HEK293T (cell line): ENCODE measurements around the gene PCDH9.
A peak's percentile ranks its signal among the peaks of the same experiment; 100 is the strongest.

Experiments used
- CTCF ChIA-PET: fragments of 350-600 bp; formaldehyde crosslinking; extraction: SDS; loops from one replicate; lab custom pipeline; 2021; ENCODE audit warnings: antibody characterized with exemption, inconsistent platforms; lab: Yijun Ruan, JAX
- POLR2A ChIA-PET: fragments of 350-600 bp; formaldehyde crosslinking; extraction: SDS; loops from one replicate; lab custom pipeline; 2020; ENCODE audit warnings: antibody characterized with exemption, inconsistent platforms; lab: Yijun Ruan, JAX
- DNase-seq: peaks from one replicate; pipeline ENCODE4 v3.0.0; 2012; ENCODE audit warnings: mixed read lengths; ENCODE audit errors: extremely low spot score
- ARNT ChIP-seq: fragments of 450-650 bp; IDR thresholded peaks from 2 replicates; pipeline ENCODE4 v1.6.1; 2017; ENCODE audit warnings: mild to moderate bottlenecking
- BHLHE40 ChIP-seq: fragments of 450-650 bp; IDR thresholded peaks from 2 replicates; pipeline ENCODE4 v1.6.1; 2016; ENCODE audit warnings: mild to moderate bottlenecking, moderate library complexity, borderline replicate concordance
- CTBP1 ChIP-seq: fragments of 450-650 bp; IDR thresholded peaks from 2 replicates; pipeline ENCODE4 v1.6.1; 2016; ENCODE audit warnings: borderline replicate concordance
- ELF4 ChIP-seq: fragments of 450-650 bp; IDR thresholded peaks from 2 replicates; pipeline ENCODE4 v1.6.1; 2017; ENCODE audit warnings: antibody characterized with exemption
- FOXA1 ChIP-seq: fragments of 450-650 bp; IDR thresholded peaks from 2 replicates; pipeline ENCODE4 v1.6.1; 2016; ENCODE audit warnings: mild to moderate bottlenecking
- FOXK2 ChIP-seq: fragments of 450-650 bp; IDR thresholded peaks from 2 replicates; pipeline ENCODE4 v1.6.1; 2016; ENCODE audit warnings: mild to moderate bottlenecking
- FOXM1 ChIP-seq: fragments of 450-650 bp; IDR thresholded peaks from 2 replicates; pipeline ENCODE4 v1.6.1; 2017; ENCODE audit warnings: mild to moderate bottlenecking, borderline replicate concordance
- HDGF ChIP-seq: fragments of 450-650 bp; IDR thresholded peaks from 2 replicates; pipeline ENCODE4 v1.6.1; 2017; ENCODE audit warnings: antibody characterized with exemption, borderline replicate concordance
- L3MBTL2 ChIP-seq: fragments of 450-650 bp; conservative IDR thresholded peaks from 2 replicates; pipeline ENCODE4 v1.6.1; 2016; ENCODE audit warnings: mild to moderate bottlenecking
- LEF1 ChIP-seq: fragments of 450-650 bp; IDR thresholded peaks from 2 replicates; pipeline ENCODE4 v1.6.1; 2017; ENCODE audit warnings: mild to moderate bottlenecking, borderline replicate concordance
- NFRKB ChIP-seq: fragments of 450-650 bp; IDR thresholded peaks from 2 replicates; pipeline ENCODE4 v1.6.1; 2016; ENCODE audit warnings: mild to moderate bottlenecking, moderate library complexity
- PKNOX1 ChIP-seq: fragments of 450-650 bp; IDR thresholded peaks from 2 replicates; pipeline ENCODE4 v1.6.1; 2016
- SP1 ChIP-seq: fragments of 450-650 bp; IDR thresholded peaks from 2 replicates; pipeline ENCODE4 v1.6.1; 2017
- SUZ12 ChIP-seq: fragments of 450-650 bp; IDR thresholded peaks from 2 replicates; pipeline ENCODE4 v1.6.1; 2016; ENCODE audit warnings: mild to moderate bottlenecking
- TARDBP ChIP-seq: fragments of 450-650 bp; IDR thresholded peaks from 2 replicates; pipeline ENCODE4 v1.6.1; 2016
- ZNF384 ChIP-seq: fragments of 450-650 bp; IDR thresholded peaks from 2 replicates; pipeline ENCODE4 v1.6.1; 2016

PCDH9 gene

GRCh38 chr13:67123165-67123564 lies 107.0 kb downstream of the PCDH9 start:
- TF ChIP-seq TARDBP = no peak
- TF ChIP-seq NFRKB = no peak
- no peak for TF ChIP-seq FOXM1
- no peak for TF ChIP-seq L3MBTL2
- no peak for TF ChIP-seq ELF4
- TF ChIP-seq SUZ12 = no peak
- TF ChIP-seq LEF1 = no peak
- DNase-seq = no peak
- ChIA-PET POLR2A (no interaction called here), CTCF (no interaction called here)

- no peak for DNase-seq
- ChIA-PET POLR2A (no interaction called here), CTCF (no interaction called here)
- TF ChIP-seq LEF1 = no peak
- TF ChIP-seq L3MBTL2 = no peak
- no peak for TF ChIP-seq FOXA1
- TF ChIP-seq CTBP1 = no peak
These were observed 107.9 kb downstream of the PCDH9 start for GRCh38 chr13:67122251-67122650.

GRCh38 chr13:67120872-67121531 lies 109.1 kb downstream of the PCDH9 start:
- CTCF ChIA-PET = interaction anchor here (0.7 to 1.3 kb wide), 3 partner anchors 16 to 111 kb away, joined by 3 to 4 read pairs (median 4); no protein-coding TSS in a partner anchor
- POLR2A ChIA-PET = interaction anchor here (1.0 kb wide), 1 partner anchor 97 kb away, joined by 3 read pairs; no protein-coding TSS in a partner anchor
- TF ChIP-seq CTBP1 (no peak), ELF4 (0 out of 2 replicates have a peak, but pooled peaks have one; percentile 13)
- no peak for DNase-seq

- POLR2A ChIA-PET = interaction anchor here (0.6 kb wide), 1 partner anchor 35 kb away, joined by 3 read pairs; no protein-coding TSS in a partner anchor
- peak; percentile 65 for TF ChIP-seq PKNOX1
- TF ChIP-seq BHLHE40 = no peak
- no peak for DNase-seq
- CTCF ChIA-PET = no interaction called here
These were observed 110.6 kb downstream of the PCDH9 start for GRCh38 chr13:67119481-67119894.

- ChIA-PET POLR2A (interaction anchor here (0.9 kb wide), 1 partner anchor 191 kb away, joined by 3 read pairs; no protein-coding TSS in a partner anchor), CTCF (no interaction called here)
- no peak for TF ChIP-seq ELF4
- peak; percentile 86 for TF ChIP-seq PKNOX1
- TF ChIP-seq FOXK2 = no peak
- no peak for TF ChIP-seq NFRKB
- TF ChIP-seq HDGF = no peak
- TF ChIP-seq FOXA1 = no peak; the same call in 1 of the 2 replicates
- TF ChIP-seq FOXM1 = peak; percentile 63; the same call in 1 of the 2 replicates
- TF ChIP-seq ARNT = no peak; the same call in 1 of the 2 replicates
- no peak for TF ChIP-seq L3MBTL2
- TF ChIP-seq SP1 = no peak
- no peak for TF ChIP-seq TARDBP
- no peak for TF ChIP-seq LEF1
- no peak for TF ChIP-seq SUZ12
- peak; percentile 76; the same call in 1 of the 2 replicates for TF ChIP-seq CTBP1
- no peak for TF ChIP-seq ZNF384
- TF ChIP-seq BHLHE40 = no peak
- DNase-seq = no peak
These were observed 111.9 kb downstream of the PCDH9 start for GRCh38 chr13:67118277-67118676.

DNA sequence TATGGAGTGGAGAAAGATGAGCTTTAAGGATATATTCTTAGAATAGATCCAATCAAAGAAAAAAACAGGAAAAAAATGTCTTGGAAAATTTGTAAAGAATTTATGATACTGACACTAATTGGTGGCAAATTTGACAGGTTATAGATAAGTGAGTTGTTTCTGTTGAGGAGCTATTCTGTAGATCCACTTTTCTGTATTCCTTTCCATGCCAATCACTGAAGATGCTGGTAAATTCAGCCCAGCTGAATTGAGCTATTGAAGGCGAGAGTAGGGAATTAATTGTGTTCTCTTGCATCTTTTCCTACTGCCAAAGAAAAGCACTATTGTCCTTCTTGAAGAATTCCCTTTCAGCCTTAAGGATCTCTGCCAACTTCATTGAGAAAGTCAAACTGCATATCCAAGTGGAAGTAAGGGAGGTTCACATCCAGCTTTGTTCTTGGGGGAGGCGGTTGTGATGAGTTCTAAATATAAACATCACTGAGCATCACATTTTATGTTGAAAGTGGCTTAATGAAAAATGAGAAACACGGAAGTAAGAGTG lies 113.1 kb downstream of the PCDH9 start:
- ChIA-PET POLR2A (no interaction called here), CTCF (interaction anchor here (0.7 kb wide), 1 partner anchor 10 kb away, joined by 3 read pairs; no protein-coding TSS in a partner anchor)
- TF ChIP-seq SP1 (no peak), CTBP1 (no peak), L3MBTL2 (no peak), ELF4 (no peak), BHLHE40 (no peak), LEF1 (no peak), FOXK2 (no peak), NFRKB (no peak), TARDBP (no peak), ZNF384 (no peak), FOXM1 (no peak), PKNOX1 (no peak), ARNT (no peak), FOXA1 (no peak), SUZ12 (no peak), HDGF (no peak)
- DNase-seq = no peak
